RWPE2 (cell line): ENCODE measurements around the gene TPPP2.
"Not testable (repeated sequence)": the region's sequence is repeated elsewhere in the genome, so short reads cannot be mapped to it uniquely, and the experiment has no call there.

Source experiments
- ATAC-seq: fragments of 200-7000 bp; cut with Tn5 transposase; 3 replicates; pipeline ENCODE4 v1.9.1; 2021; ENCODE audit warnings: low read depth
- DNase-seq: peaks from one replicate; pipeline ENCODE4 v3.0.0-alpha.2; 2020; ENCODE audit warnings: low spot score
- H3K27ac ChIP-seq: fragments of 450-650 bp; 2 replicates; pipeline ENCODE4 v1.5.1; 2017; ENCODE audit warnings: mild to moderate bottlenecking; ENCODE audit not compliant: poor library complexity, severe bottlenecking
- H3K27me3 ChIP-seq: fragments of 250-450 bp; sonication (Bioruptor Pico); 2 replicates; pipeline ENCODE4 v1.5.1; 2021; ENCODE audit warnings: mild to moderate bottlenecking, moderate library complexity; ENCODE audit not compliant: insufficient read depth, poor library complexity, severe bottlenecking
- H3K36me3 ChIP-seq: fragments of 250-450 bp; sonication (Bioruptor Pico); 2 replicates; pipeline ENCODE4 v1.5.1; 2020; ENCODE audit warnings: low read depth, mild to moderate bottlenecking, moderate library complexity
- H3K4me1 ChIP-seq: fragments of 250-450 bp; sonication (Bioruptor Pico); 2 replicates; pipeline ENCODE4 v1.5.1; 2021; ENCODE audit warnings: mild to moderate bottlenecking, moderate library complexity; ENCODE audit not compliant: insufficient read depth, poor library complexity, severe bottlenecking
- H3K4me3 ChIP-seq: fragments of 250-450 bp; sonication (Bioruptor Pico); 2 replicates; pipeline ENCODE4 v1.5.1; 2021; ENCODE audit warnings: mild to moderate bottlenecking, moderate library complexity; ENCODE audit not compliant: severe bottlenecking
- H3K9me3 ChIP-seq: fragments of 250-450 bp; sonication (Bioruptor Pico); 2 replicates; pipeline ENCODE4 v1.5.1; 2021; ENCODE audit warnings: mild to moderate bottlenecking, moderate library complexity; ENCODE audit not compliant: severe bottlenecking
- CTCF ChIP-seq: fragments of 450-650 bp; IDR thresholded peaks from one replicate; pipeline ENCODE4 v1.5.1; 2017; ENCODE audit warnings: mild to moderate bottlenecking, moderate library complexity; ENCODE audit not compliant: poor library complexity, severe bottlenecking

TPPP2 gene

GRCh38 chr14:21029917-21030316 is at the start of gene TPPP2:
Gene TPPP2 (plus strand): TSS chr14:21030217. CDS start chr14:21030582, 365 bp downstream.
- Histone ChIP-seq H3K4me1 (no peaks in the 10 kb centered on the region), H3K27ac (no peak within 1 kb of the TSS), H3K4me3 (no peak within 1 kb of the TSS), H3K9me3 (no peaks in the 10 kb centered on the region), H3K27me3 (no peaks in the 10 kb centered on the region), H3K36me3 (no peaks in the 10 kb centered on the region)
- no peak for ATAC-seq
- TF ChIP-seq CTCF, result no peak
- no peak for DNase-seq

- Histone ChIP-seq H3K27me3 (no peaks in the 10 kb centered on the region), H3K27ac (no peak overlapping the region), H3K9me3 (no peaks in the 10 kb centered on the region), H3K36me3 (no peaks in the 10 kb centered on the region), H3K4me3 (no peak overlapping the region), H3K4me1 (no peaks in the 10 kb centered on the region)
- TF ChIP-seq CTCF, result no peak
- ATAC-seq, result no peak
- DNase-seq, result no peak
These were observed 49.1 kb upstream of the TPPP2 start for GRCh38 chr14:20980906-20981305.

GRCh38 chr14:20982646-20983369 is 47.2 kb upstream of the TPPP2 start:
- peaks cover 17% of the 10 kb centered on the region for H3K4me1 ChIP-seq
- TF ChIP-seq CTCF, result no peak

GRCh38 chr14:20985650-20986049 is 44.4 kb upstream of the TPPP2 start:
- H3K4me1 ChIP-seq, result peaks cover 27% of the 10 kb centered on the region
- not testable (repeated sequence) for ATAC-seq, H3K4me3 ChIP-seq, DNase-seq, H3K36me3 ChIP-seq, H3K9me3 ChIP-seq, H3K27me3 ChIP-seq, H3K27ac ChIP-seq

More at GRCh38 chr14:20982646-20983369, 47.2 kb upstream of the TPPP2 start:
- ATAC-seq (no peak), DNase-seq (no peak)
- H3K4me3 ChIP-seq, result no peak overlapping the region
- H3K36me3 ChIP-seq, result no peaks in the 10 kb centered on the region
- no peak overlapping the region for H3K27ac ChIP-seq
- no peaks in the 10 kb centered on the region for H3K9me3 ChIP-seq
- no peaks in the 10 kb centered on the region for H3K27me3 ChIP-seq

GRCh38 chr14:20986811-20987210 is 43.2 kb upstream of the TPPP2 start:
- ATAC-seq (peak; percentile 78), DNase-seq (no peak)
- H3K9me3 ChIP-seq, result no peaks in the 10 kb centered on the region
- no peak for TF ChIP-seq CTCF
- peaks cover 16% of the 10 kb centered on the region for H3K36me3 ChIP-seq
- H3K27me3 ChIP-seq, result no peaks in the 10 kb centered on the region
- H3K4me1 ChIP-seq, result peaks cover 37% of the 10 kb centered on the region
- H3K4me3 ChIP-seq, result no peak overlapping the region
- peak overlapping the region; percentile 67 for H3K27ac ChIP-seq
